Natural killer cell (primary cell): ENCODE measurements around the gene RBP7. TPM values are rescaled to one million over a fixed set of nuclear protein-coding genes. Genes with fewer than 3 reads are reported as not detected.

Experiments used
- ATAC-seq, 3 donors: fragments of 150-1000 bp in 2 of 3; fragments of 200-7000 bp in 1 of 3; cut with Tn5 transposase; 1 replicate in 1 of 3; 2 replicates in 2 of 3; pipeline ENCODE4 v1.10.0; 2021; ENCODE audit warnings: mild to moderate bottlenecking in 2 of 3, moderate library complexity in 2 of 3
- DNase-seq, 2 donors: peaks; one replicate each; pipeline versions ENCODE4 v3.0.0 to v3.0.0-alpha.2; 2013 to 2021; ENCODE audit warnings: mixed read lengths in 1 of 2
- H3K27ac ChIP-seq: one replicate; pipeline ENCODE4 v1.5.1; 2013; ENCODE audit warnings: mild to moderate bottlenecking, low read length
- H3K27me3 ChIP-seq: one replicate; pipeline ENCODE4 v1.6.1; 2013; ENCODE audit warnings: low read length; ENCODE audit not compliant: control insufficient read depth, insufficient read depth
- H3K36me3 ChIP-seq: one replicate; pipeline ENCODE4 v1.6.1; 2013; ENCODE audit warnings: low read length; ENCODE audit not compliant: control insufficient read depth, insufficient read depth
- H3K4me1 ChIP-seq: one replicate; pipeline ENCODE4 v1.6.1; 2013; ENCODE audit warnings: low read length; ENCODE audit not compliant: control insufficient read depth, insufficient read depth
- H3K4me3 ChIP-seq: one replicate; pipeline ENCODE4 v1.5.1; 2013; ENCODE audit warnings: low read length
- H3K9me3 ChIP-seq: one replicate; pipeline ENCODE4 v1.6.1; 2013; ENCODE audit warnings: low read length; ENCODE audit not compliant: control insufficient read depth, insufficient read depth
- H3K27ac Mint-ChIP-seq, 2 donors: one replicate each; pipeline ENCODE4 v1.8.0; 2022; ENCODE audit warnings: mild to moderate bottlenecking in 2 of 2, mixed read lengths in 2 of 2, moderate library complexity in 1 of 2
- H3K27me3 Mint-ChIP-seq, 2 donors: one replicate each; pipeline ENCODE4 v1.8.0; 2022; ENCODE audit warnings: low read depth in 2 of 2, mixed read lengths in 2 of 2
- H3K36me3 Mint-ChIP-seq: one replicate; pipeline ENCODE4 v1.8.0; 2022; ENCODE audit warnings: mixed read lengths
- H3K4me1 Mint-ChIP-seq, 2 donors: one replicate each; pipeline ENCODE4 v1.8.0; 2022; ENCODE audit warnings: mixed read lengths in 2 of 2
- H3K4me3 Mint-ChIP-seq: one replicate; pipeline ENCODE4 v1.8.0; 2022; ENCODE audit warnings: mild to moderate bottlenecking, moderate library complexity, mixed read lengths
- H3K9me3 Mint-ChIP-seq, 2 donors: one replicate each; pipeline ENCODE4 v1.8.0; 2022; ENCODE audit warnings: mixed read lengths in 2 of 2
- WGBS: methylation state at CpG from one replicate; pipeline ENCODE4 v1.1.7; 2013; ENCODE audit warnings: missing lambda C conversion rate; ENCODE audit not compliant: insufficient coverage; 5-methylcytosine and 5-hydroxymethylcytosine counted together
- intact Hi-C: fragments of 100-400 bp; cut with micrococcal nuclease; formaldehyde crosslinking; loops from one replicate; pipeline ENCODE4 v1.14.2; 2022
- total RNA-seq, 4 donors: library from RNA; stranded (reverse); fragments of 120-200 nt in 1 of 4; gene quantifications; one replicate each; pipeline versions ENCODE4 v1.2.3 to v1.2.4, GENCODE V29; 2013 to 2022
- TF ChIP-seq, protein P1 (sequence below): fragments of 200-600 bp; IDR thresholded peaks from one replicate; pipeline ENCODE4 v1.8.0; 2022; ENCODE audit warnings: antibody characterized with exemption

The RBP7 gene
- total RNA-seq, 3 donors from 2014 or later (not counting 1 experiment from before 2014, with no cell fraction given), result 0.89 to 2.3 (median 1.5) TPM

DNA sequence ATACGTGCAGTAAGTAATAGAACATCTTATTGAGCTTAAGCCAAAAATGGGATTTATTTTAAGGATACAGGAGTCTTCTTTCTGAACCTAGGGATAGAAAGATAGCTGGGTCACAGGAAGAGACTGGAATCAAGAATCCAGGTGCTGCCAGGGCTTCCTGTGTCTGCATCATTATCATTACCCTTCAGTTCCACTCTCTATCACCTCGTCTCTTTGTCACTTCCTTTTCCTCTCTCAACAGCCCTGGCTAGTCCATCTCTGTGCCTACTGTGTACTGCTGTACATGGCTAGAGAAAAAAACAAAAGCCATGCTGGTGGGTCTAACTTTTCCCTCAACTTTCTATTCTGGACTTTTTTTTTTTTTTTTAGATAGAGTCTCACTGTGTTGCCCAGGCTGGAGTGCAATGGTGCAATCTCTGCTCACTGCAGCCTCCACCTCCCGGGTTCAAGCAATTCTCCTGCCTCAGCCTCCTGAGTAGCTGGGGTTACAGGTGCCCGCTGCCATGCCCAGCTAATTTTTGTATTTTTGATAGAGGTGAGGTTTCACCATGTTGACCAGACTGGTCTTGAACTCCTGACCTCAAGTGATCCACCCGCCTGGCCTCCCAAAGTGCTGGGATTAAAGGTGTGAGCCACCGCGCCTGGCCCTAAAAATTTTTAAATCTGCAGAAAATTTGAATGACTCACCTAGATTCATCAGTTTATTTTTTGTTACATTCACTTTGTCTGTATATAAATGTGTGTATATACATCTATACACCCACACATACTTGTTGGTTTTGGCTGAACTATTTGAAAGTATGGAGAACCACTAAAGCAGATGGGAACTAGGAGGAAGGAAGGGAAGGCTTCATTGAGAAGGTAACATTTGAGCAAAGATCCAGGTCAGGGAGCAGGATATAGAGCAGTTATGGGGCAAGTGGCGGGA, 67.7 kb downstream of the RBP7 start:
- H3K27ac ChIP-seq, result no peak overlapping the region
- Mint-ChIP-seq H3K4me1 (peaks cover 25 to 26% of the 10 kb centered on the region in 2 donors), H3K4me3 (no peak overlapping the region), H3K9me3 (no peaks in the 10 kb centered on the region), H3K27me3 (no peaks in the 10 kb centered on the region), H3K27ac (peak overlapping the region in 1 of 2 donors; percentile 45), H3K36me3 (no peaks in the 10 kb centered on the region)
- no peaks in the 10 kb centered on the region for H3K4me1 ChIP-seq
- ATAC-seq (peak in 1 of 3 donors; percentile 37), DNase-seq (no peak)
- intact Hi-C loops, result no loop called here
- WGBS, result 88% methylated on average over 8 of the region's 8 CpGs
- TF ChIP-seq, protein P1, sequence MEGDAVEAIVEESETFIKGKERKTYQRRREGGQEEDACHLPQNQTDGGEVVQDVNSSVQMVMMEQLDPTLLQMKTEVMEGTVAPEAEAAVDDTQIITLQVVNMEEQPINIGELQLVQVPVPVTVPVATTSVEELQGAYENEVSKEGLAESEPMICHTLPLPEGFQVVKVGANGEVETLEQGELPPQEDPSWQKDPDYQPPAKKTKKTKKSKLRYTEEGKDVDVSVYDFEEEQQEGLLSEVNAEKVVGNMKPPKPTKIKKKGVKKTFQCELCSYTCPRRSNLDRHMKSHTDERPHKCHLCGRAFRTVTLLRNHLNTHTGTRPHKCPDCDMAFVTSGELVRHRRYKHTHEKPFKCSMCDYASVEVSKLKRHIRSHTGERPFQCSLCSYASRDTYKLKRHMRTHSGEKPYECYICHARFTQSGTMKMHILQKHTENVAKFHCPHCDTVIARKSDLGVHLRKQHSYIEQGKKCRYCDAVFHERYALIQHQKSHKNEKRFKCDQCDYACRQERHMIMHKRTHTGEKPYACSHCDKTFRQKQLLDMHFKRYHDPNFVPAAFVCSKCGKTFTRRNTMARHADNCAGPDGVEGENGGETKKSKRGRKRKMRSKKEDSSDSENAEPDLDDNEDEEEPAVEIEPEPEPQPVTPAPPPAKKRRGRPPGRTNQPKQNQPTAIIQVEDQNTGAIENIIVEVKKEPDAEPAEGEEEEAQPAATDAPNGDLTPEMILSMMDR, result no peak
- H3K36me3 ChIP-seq, result no peaks in the 10 kb centered on the region
- no peak overlapping the region for H3K4me3 ChIP-seq
- no peaks in the 10 kb centered on the region for H3K27me3 ChIP-seq
- no peaks in the 10 kb centered on the region for H3K9me3 ChIP-seq

DNA sequence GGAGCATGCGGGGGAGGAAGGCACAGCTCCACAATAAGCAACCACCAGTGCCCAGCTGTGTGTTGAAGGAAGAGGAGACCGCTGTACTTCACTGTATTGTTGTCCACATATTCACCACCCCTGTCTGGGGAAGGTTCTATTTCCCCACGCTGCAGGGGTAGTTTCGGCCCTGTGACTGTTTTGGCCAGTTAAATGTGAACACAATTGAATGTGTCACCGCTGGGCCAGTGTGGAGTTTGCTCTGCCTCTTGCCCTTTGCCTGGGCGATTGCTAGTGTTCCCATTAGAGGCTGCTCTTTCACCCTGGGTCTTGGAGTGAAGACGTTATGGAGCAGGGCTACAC, 68.3 kb downstream of the RBP7 start:
- Histone ChIP-seq H3K9me3 (no peaks in the 10 kb centered on the region), H3K4me3 (no peak overlapping the region), H3K27ac (no peak overlapping the region), H3K36me3 (no peaks in the 10 kb centered on the region), H3K4me1 (no peaks in the 10 kb centered on the region), H3K27me3 (no peaks in the 10 kb centered on the region)
- peak overlapping the region in 1 of 2 donors; percentile 45 for H3K27ac Mint-ChIP-seq
- no peaks in the 10 kb centered on the region for H3K27me3 Mint-ChIP-seq
- WGBS, result 92% methylated on average over 5 of the region's 7 CpGs
- ATAC-seq, result no peak
- H3K36me3 Mint-ChIP-seq, result no peaks in the 10 kb centered on the region
- H3K9me3 Mint-ChIP-seq, result no peaks in the 10 kb centered on the region
- H3K4me1 Mint-ChIP-seq, result peaks cover 25 to 26% of the 10 kb centered on the region in 2 donors
- no peak overlapping the region for H3K4me3 Mint-ChIP-seq
- DNase-seq, result no peak
- TF ChIP-seq, protein P1, result no peak
- intact Hi-C loops, result no loop called here

Other genes starting within 250 kb of the RBP7 start
- gene CLSTN1, start 173.3 kb upstream of the RBP7 start, total RNA-seq, result 100 to 1,000 TPM in 1 of 3 donors, 10 to 100 TPM in 2; 83.1 to 114 (median 94.5) TPM
- 10 to 100 TPM; 26.4 to 31.0 (median 29.8) TPM for gene CTNNBIP1, start 87.0 kb upstream of the RBP7 start, total RNA-seq
- 10 to 100 TPM; 19.5 to 21.9 (median 21.7) TPM for gene LZIC, start 53.8 kb upstream of the RBP7 start, total RNA-seq
- gene NMNAT1, start 53.8 kb upstream of the RBP7 start, total RNA-seq, result 1 to 10 TPM; 2.6 to 4.7 (median 2.9) TPM
- gene UBE4B, start 35.7 kb downstream of the RBP7 start, total RNA-seq, result 10 to 100 TPM; 37.0 to 48.0 (median 41.4) TPM
- 10 to 100 TPM; 15.2 to 22.0 (median 16.3) TPM for gene KIF1B, start 213.3 kb downstream of the RBP7 start, total RNA-seq